ENCODE results near the gene TMOD1. TPM values are rescaled to one million over a fixed set of nuclear protein-coding genes. Genes with fewer than 3 reads are reported as not detected.

Gene TMOD1
- total and polyA plus RNA-seq, 2 experiments from 2014 or later = 0.34 to 1.3 TPM

GRCh38 chr9:97531888-97532376 is 30.5 kb downstream of the TMOD1 start:
- in situ Hi-C loops (cut with MboI) = no loop called here
- 60 to 62% methylated on average over 9 of the region's 9 CpGs for WGBS, 2 experiments (ENCODE audit: low coverage in 1 of 2, low lambda C conversion rate in 2 of 2, missing lambda C conversion rate in 2 of 2)

GRCh38 chr9:97534185-97534584 is 32.7 kb downstream of the TMOD1 start:
- Histone ChIP-seq H3K79me2 (ENCODE audit: insufficient read depth) (no peaks in the 10 kb centered on the region), H3K9ac (no peak overlapping the region), H3K4me3 (no peak overlapping the region), H3K4me1 (ENCODE audit: insufficient read depth) (no peaks in the 10 kb centered on the region), H3K4me2 (ENCODE audit: unreplicated experiment) (no peak overlapping the region), H3K9me3 (ENCODE audit: low read depth) (no peaks in the 10 kb centered on the region), H3K36me3 (ENCODE audit: low read depth) (no peaks in the 10 kb centered on the region), H3K9me2 (ENCODE audit: insufficient read depth) (no peaks in the 10 kb centered on the region), H3K27ac (no peak overlapping the region), H3F3A (ENCODE audit: insufficient read depth) (no peaks in the 10 kb centered on the region), H2AFZ (no peak overlapping the region), H4K20me1 (ENCODE audit: insufficient read depth) (no peaks in the 10 kb centered on the region), H3K27me3 (replicated peaks; ENCODE audit: insufficient read depth) (0 out of 2 replicates have a peak, but pooled peaks cover 17% of the 10 kb centered on the region)
- DNase-seq = no peak
- WGBS, 2 experiments (ENCODE audit: low coverage in 1 of 2, low lambda C conversion rate in 2 of 2, missing lambda C conversion rate in 2 of 2) = 62% methylated on average over 3 of the region's 3 CpGs
- TF ChIP-seq EZH2phosphoT487 (IDR thresholded peaks at IDR 0.05; ENCODE audit: insufficient read depth, low read depth) = no peak
- no peak for TF ChIP-seq EZH2 (IDR thresholded peaks at IDR 0.05; ENCODE audit: insufficient read depth, poor library complexity, severe bottlenecking)
- in situ Hi-C loops (cut with MboI) = no loop called here

More at GRCh38 chr9:97531888-97532376, 30.5 kb downstream of the TMOD1 start:
- H3K27ac ChIP-seq = no peak overlapping the region
- no peak overlapping the region for H2AFZ ChIP-seq
- 0 out of 2 replicates have a peak, but pooled peaks cover 2% of the 10 kb centered on the region for H3K27me3 ChIP-seq (replicated peaks; ENCODE audit: insufficient read depth)
- no peaks in the 10 kb centered on the region for H3K36me3 ChIP-seq (ENCODE audit: low read depth)
- H3K9me3 ChIP-seq (ENCODE audit: low read depth) = no peaks in the 10 kb centered on the region
- no peaks in the 10 kb centered on the region for H3F3A ChIP-seq (ENCODE audit: insufficient read depth)
- H3K9me2 ChIP-seq (ENCODE audit: insufficient read depth) = no peaks in the 10 kb centered on the region
- TF ChIP-seq EZH2phosphoT487 (IDR thresholded peaks at IDR 0.05; ENCODE audit: insufficient read depth, low read depth) = no peak
- TF ChIP-seq EZH2 (IDR thresholded peaks at IDR 0.05; ENCODE audit: insufficient read depth, poor library complexity, severe bottlenecking) = no peak
- no peaks in the 10 kb centered on the region for H3K4me1 ChIP-seq (ENCODE audit: insufficient read depth)
- no peak overlapping the region for H3K4me3 ChIP-seq
- no peaks in the 10 kb centered on the region for H4K20me1 ChIP-seq (ENCODE audit: insufficient read depth)
- DNase-seq = no peak
- H3K9ac ChIP-seq = no peak overlapping the region
- H3K79me2 ChIP-seq (ENCODE audit: insufficient read depth) = no peaks in the 10 kb centered on the region
- H3K4me2 ChIP-seq (ENCODE audit: unreplicated experiment) = no peak overlapping the region

GRCh38 chr9:97534961-97535594 is 33.6 kb downstream of the TMOD1 start:
- H3K4me1 ChIP-seq (ENCODE audit: insufficient read depth) = no peaks in the 10 kb centered on the region
- H3K79me2 ChIP-seq (ENCODE audit: insufficient read depth) = no peaks in the 10 kb centered on the region
- H3K4me3 ChIP-seq = no peak overlapping the region
- H3K9me2 ChIP-seq (ENCODE audit: insufficient read depth) = no peaks in the 10 kb centered on the region
- H3K9ac ChIP-seq = no peak overlapping the region
- H3K9me3 ChIP-seq (ENCODE audit: low read depth) = no peaks in the 10 kb centered on the region
- H3F3A ChIP-seq (ENCODE audit: insufficient read depth) = no peaks in the 10 kb centered on the region
- H3K27ac ChIP-seq = no peak overlapping the region
- TF ChIP-seq EZH2 (IDR thresholded peaks at IDR 0.05; ENCODE audit: insufficient read depth, poor library complexity, severe bottlenecking) (no peak), EZH2phosphoT487 (IDR thresholded peaks at IDR 0.05; ENCODE audit: insufficient read depth, low read depth) (no peak)
- H3K4me2 ChIP-seq (ENCODE audit: unreplicated experiment) = no peak overlapping the region
- H3K36me3 ChIP-seq (ENCODE audit: low read depth) = no peaks in the 10 kb centered on the region
- H3K27me3 ChIP-seq (replicated peaks; ENCODE audit: insufficient read depth) = 0 out of 2 replicates have a peak, but pooled peaks cover 19% of the 10 kb centered on the region
- WGBS, 2 experiments (ENCODE audit: low coverage in 1 of 2, low lambda C conversion rate in 2 of 2, missing lambda C conversion rate in 2 of 2) = 48 to 50% methylated on average over 10 of the region's 10 CpGs
- H4K20me1 ChIP-seq (ENCODE audit: insufficient read depth) = no peaks in the 10 kb centered on the region
- no peak for DNase-seq
- in situ Hi-C loops (cut with MboI) = no loop called here
- H2AFZ ChIP-seq = no peak overlapping the region

- Histone ChIP-seq H3K9me3 (ENCODE audit: low read depth) (no peaks in the 10 kb centered on the region), H3F3A (ENCODE audit: insufficient read depth) (no peaks in the 10 kb centered on the region), H3K27me3 (replicated peaks; ENCODE audit: insufficient read depth) (0 out of 2 replicates have a peak, but pooled peaks cover 19% of the 10 kb centered on the region), H3K4me1 (ENCODE audit: insufficient read depth) (no peaks in the 10 kb centered on the region), H3K4me2 (ENCODE audit: unreplicated experiment) (no peak overlapping the region), H3K4me3 (no peak overlapping the region), H3K9me2 (ENCODE audit: insufficient read depth) (no peaks in the 10 kb centered on the region), H3K36me3 (ENCODE audit: low read depth) (no peaks in the 10 kb centered on the region), H4K20me1 (ENCODE audit: insufficient read depth) (no peaks in the 10 kb centered on the region), H3K27ac (no peak overlapping the region), H2AFZ (no peak overlapping the region), H3K9ac (no peak overlapping the region), H3K79me2 (ENCODE audit: insufficient read depth) (no peaks in the 10 kb centered on the region)
- DNase-seq = no peak
- in situ Hi-C loops (cut with MboI) = no loop called here
- no peak for TF ChIP-seq EZH2phosphoT487 (IDR thresholded peaks at IDR 0.05; ENCODE audit: insufficient read depth, low read depth)
- TF ChIP-seq EZH2 (IDR thresholded peaks at IDR 0.05; ENCODE audit: insufficient read depth, poor library complexity, severe bottlenecking) = no peak
- 30 to 43% methylated on average over 5 of the region's 5 CpGs for WGBS, 2 experiments (ENCODE audit: low coverage in 1 of 2, low lambda C conversion rate in 2 of 2, missing lambda C conversion rate in 2 of 2)
These were observed 34.3 kb downstream of the TMOD1 start for GRCh38 chr9:97535771-97536170.
